HFFc6 (cell line): ENCODE results near the gene ARL4A. TPM values are rescaled to one million over a fixed set of nuclear protein-coding genes. Genes with fewer than 3 reads are reported as not detected.

ENCODE experiments used
- DNase-seq: peaks from one replicate; pipeline ENCODE4 v3.0.0-alpha.2; 2018
- H3K27ac Mint-ChIP-seq: 2 replicates; pipeline ENCODE4 v1.8.0; 2020; ENCODE audit warnings: mild to moderate bottlenecking, mixed read lengths
- H3K27me3 Mint-ChIP-seq: 2 replicates; pipeline ENCODE4 v1.8.0; 2021; ENCODE audit warnings: mild to moderate bottlenecking, moderate library complexity, mixed read lengths; ENCODE audit not compliant: insufficient read depth
- H3K36me3 Mint-ChIP-seq: 2 replicates; pipeline ENCODE4 v1.8.0; 2021; ENCODE audit warnings: low read depth, mixed read lengths
- H3K4me1 Mint-ChIP-seq: 2 replicates; pipeline ENCODE4 v1.8.0; 2020; ENCODE audit warnings: low read depth, mixed read lengths
- H3K4me3 Mint-ChIP-seq: 2 replicates; pipeline ENCODE4 v1.8.0; 2020; ENCODE audit warnings: mild to moderate bottlenecking, moderate library complexity, mixed read lengths
- H3K9me3 Mint-ChIP-seq: 2 replicates; pipeline ENCODE4 v1.8.0; 2020; ENCODE audit warnings: mild to moderate bottlenecking, mixed read lengths
- CTCF ChIP-seq: fragments of 200-600 bp; sonication (generic); IDR thresholded peaks from 2 replicates; pipeline ENCODE4 v1.5.0; 2021; ENCODE audit warnings: antibody characterized with exemption, mild to moderate bottlenecking
- total RNA-seq, 6 experiments: library from RNA; stranded (reverse); fragmentation: NEBNext Ultra II Directional; extraction: Animal tissue kit (Norgen Biotek cat#: 25700); gene quantifications; 2 replicates in 1 of 6; 3 replicates in 5 of 6; pipeline ENCODE4 v1.2.3, GENCODE V29; 2021

Gene ARL4A
- total RNA-seq, 6 experiments from 2014 or later: 12.5 to 15.5 (median 14.7) TPM

- no peak for DNase-seq
- Mint-ChIP-seq H3K27ac (no peak overlapping the region), H3K4me1 (peaks cover 6% of the 10 kb centered on the region), H3K9me3 (no peaks in the 10 kb centered on the region), H3K36me3 (no peaks in the 10 kb centered on the region), H3K4me3 (no peak overlapping the region), H3K27me3 (no peaks in the 10 kb centered on the region; the same call in 1 of the 2 replicates)
- TF ChIP-seq CTCF: no peak
These were observed 51.2 kb downstream of the ARL4A start for GRCh38 chr7:12738665-12739064.

Other genes starting within 250 kb of the ARL4A start
- 10 to 100 TPM in 4 of 6 experiments, 1 to 10 TPM in 1, under 1 TPM in 1; 0.92 to 50.8 (median 47.4) TPM for gene SCIN, start 116.9 kb upstream of the ARL4A start, total RNA-seq